Hepatocyte (in vitro differentiated cells): ENCODE results near the gene HMGXB3. TPM values are rescaled to one million over a fixed set of nuclear protein-coding genes. Genes with fewer than 3 reads are reported as not detected.

Experiments
- DNase-seq: peaks from one replicate; pipeline ENCODE4 v3.0.0-alpha.2; 2016; ENCODE audit warnings: low spot score
- H2AFZ ChIP-seq: fragments of 200-600 bp; sonication (generic); 2 replicates; pipeline ENCODE4 v1.6.0; 2016; ENCODE audit warnings: antibody characterized with exemption, mild to moderate bottlenecking
- H3K27ac ChIP-seq: fragments of 200-600 bp; sonication (generic); 2 replicates; pipeline ENCODE4 v1.5.1; 2016; ENCODE audit warnings: mild to moderate bottlenecking
- H3K27me3 ChIP-seq: fragments of 200-600 bp; sonication (generic); 2 replicates; pipeline ENCODE4 v1.6.1; 2016
- H3K36me3 ChIP-seq: fragments of 200-600 bp; sonication (generic); replicated peaks from 2 replicates; pipeline ENCODE4 v1.5.1; 2016; ENCODE audit warnings: low read depth; ENCODE audit not compliant: insufficient read depth
- H3K4me1 ChIP-seq: fragments of 200-600 bp; sonication (generic); 2 replicates; pipeline ENCODE4 v1.5.1; 2016; ENCODE audit warnings: mild to moderate bottlenecking, moderate library complexity; ENCODE audit not compliant: insufficient read depth
- H3K4me2 ChIP-seq: fragments of 200-600 bp; sonication (generic); 2 replicates; pipeline ENCODE4 v1.6.0; 2016
- H3K4me3 ChIP-seq: fragments of 200-600 bp; sonication (generic); 2 replicates; pipeline ENCODE4 v1.5.1; 2016; ENCODE audit warnings: mild to moderate bottlenecking
- H3K79me2 ChIP-seq: fragments of 200-600 bp; sonication (generic); 2 replicates; pipeline ENCODE4 v1.6.0; 2017; ENCODE audit warnings: mild to moderate bottlenecking
- H3K9me2 ChIP-seq: fragments of 200-600 bp; sonication (generic); replicated peaks from 2 replicates; pipeline ENCODE4 v1.6.0; 2017; ENCODE audit warnings: mild to moderate bottlenecking; ENCODE audit not compliant: insufficient read depth
- H3K9me3 ChIP-seq: fragments of 200-600 bp; sonication (generic); 2 replicates; pipeline ENCODE4 v1.5.1; 2016; ENCODE audit warnings: low read depth, mild to moderate bottlenecking
- H4K20me1 ChIP-seq: fragments of 200-600 bp; sonication (generic); 2 replicates; pipeline ENCODE4 v1.6.0; 2016; ENCODE audit warnings: mild to moderate bottlenecking; ENCODE audit not compliant: insufficient read depth, poor library complexity, severe bottlenecking
- CTCF ChIP-seq: fragments of 200-600 bp; sonication (generic); IDR thresholded peaks from 2 replicates; pipeline ENCODE4 v1.5.1; 2016; ENCODE audit warnings: antibody characterized with exemption, mild to moderate bottlenecking; ENCODE audit not compliant: poor library complexity
- EZH2 ChIP-seq: fragments of 200-600 bp; sonication (generic); IDR thresholded peaks from 2 replicates; pipeline ENCODE4 v1.6.1; 2016; ENCODE audit warnings: antibody characterized with exemption, mild to moderate bottlenecking, borderline replicate concordance
- EZH2phosphoT487 ChIP-seq: fragments of 200-600 bp; sonication (generic); IDR thresholded peaks from one replicate; pipeline ENCODE4 v1.6.1; 2018; ENCODE audit warnings: antibody characterized with exemption, mild to moderate bottlenecking, low read depth, moderate library complexity; ENCODE audit not compliant: unreplicated experiment, severe bottlenecking
- WGBS: methylation state at CpG from one replicate; pipeline ENCODE4 v1.1.6; 2016; ENCODE audit warnings: low lambda C conversion rate; ENCODE audit errors: missing lambda C conversion rate; 5-methylcytosine and 5-hydroxymethylcytosine counted together
- polyA plus RNA-seq: library from polyadenylated mRNA; unstranded; fragments of >200 nt; fragmentation: Nextera tagmentation; extraction: Ambion mirVana; gene quantifications from 2 replicates; pipeline ENCODE4 v1.2.1, GENCODE V29; 2016
- total RNA-seq: library from RNA; depleted of rRNA; stranded (reverse); fragments of >200 nt; gene quantifications from 2 replicates; pipeline ENCODE4 v1.2.3, GENCODE V29; 2014

Gene HMGXB3
- total and polyA plus RNA-seq, 2 experiments from 2014 or later: 24.6 to 47.5 TPM

DNA sequence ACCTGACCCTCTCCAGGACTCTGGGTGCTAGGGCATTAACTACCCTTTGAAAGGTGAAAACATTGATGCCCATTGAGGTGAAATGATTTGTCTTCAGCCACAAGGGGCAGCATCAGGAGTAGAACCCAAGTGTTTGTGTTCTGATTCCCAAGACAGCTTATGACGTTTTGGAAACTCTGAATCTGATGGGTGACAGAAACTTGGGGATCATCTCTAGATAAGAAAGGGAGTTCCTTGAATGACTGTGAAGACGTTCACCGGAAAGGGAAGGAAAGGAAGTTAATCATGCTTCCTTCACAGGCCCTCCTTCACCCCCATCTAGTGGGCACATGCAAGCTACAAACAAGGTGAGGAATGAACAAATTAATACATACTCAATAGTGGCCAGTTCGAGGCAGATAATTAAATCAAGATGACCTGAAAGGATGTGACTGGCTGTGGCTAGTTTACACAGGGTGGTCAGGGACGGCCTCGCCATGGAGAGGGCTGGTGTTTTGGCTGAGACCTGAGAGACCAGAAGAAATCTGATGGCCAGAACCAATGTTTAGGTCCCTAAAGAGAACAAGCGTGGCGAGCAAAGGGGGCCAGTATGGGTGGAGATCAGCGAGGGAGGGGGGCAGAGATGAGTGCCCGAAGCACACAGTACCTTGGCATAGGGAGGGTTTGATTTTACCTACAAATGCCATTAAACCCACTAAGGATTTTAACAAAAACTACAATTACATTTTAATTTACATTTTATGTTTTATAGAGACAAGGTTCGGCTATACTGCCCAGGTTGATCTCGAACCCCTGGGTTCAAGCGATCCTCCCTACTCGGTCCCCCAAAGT, 40.9 kb upstream of the HMGXB3 start:
- H3K9me2 ChIP-seq: no peaks in the 10 kb centered on the region
- peaks cover 35% of the 10 kb centered on the region for H3K79me2 ChIP-seq
- peaks cover 9% of the 10 kb centered on the region for H3K4me1 ChIP-seq
- TF ChIP-seq CTCF (peak; percentile 55), EZH2 (no peak)
- no peaks in the 10 kb centered on the region for H3K27me3 ChIP-seq
- no peaks in the 10 kb centered on the region for H3K9me3 ChIP-seq
- H3K4me2 ChIP-seq: peak overlapping the region; percentile 74
- H2AFZ ChIP-seq: peak overlapping the region; percentile 22
- no peaks in the 10 kb centered on the region for H3K36me3 ChIP-seq
- no peaks in the 10 kb centered on the region for H4K20me1 ChIP-seq
- peak overlapping the region; percentile 96 for H3K27ac ChIP-seq
- peak; percentile 73 for DNase-seq
- H3K4me3 ChIP-seq: peak overlapping the region; percentile 14
- WGBS: 42% methylated on average over 14 of the region's 14 CpGs

DNA sequence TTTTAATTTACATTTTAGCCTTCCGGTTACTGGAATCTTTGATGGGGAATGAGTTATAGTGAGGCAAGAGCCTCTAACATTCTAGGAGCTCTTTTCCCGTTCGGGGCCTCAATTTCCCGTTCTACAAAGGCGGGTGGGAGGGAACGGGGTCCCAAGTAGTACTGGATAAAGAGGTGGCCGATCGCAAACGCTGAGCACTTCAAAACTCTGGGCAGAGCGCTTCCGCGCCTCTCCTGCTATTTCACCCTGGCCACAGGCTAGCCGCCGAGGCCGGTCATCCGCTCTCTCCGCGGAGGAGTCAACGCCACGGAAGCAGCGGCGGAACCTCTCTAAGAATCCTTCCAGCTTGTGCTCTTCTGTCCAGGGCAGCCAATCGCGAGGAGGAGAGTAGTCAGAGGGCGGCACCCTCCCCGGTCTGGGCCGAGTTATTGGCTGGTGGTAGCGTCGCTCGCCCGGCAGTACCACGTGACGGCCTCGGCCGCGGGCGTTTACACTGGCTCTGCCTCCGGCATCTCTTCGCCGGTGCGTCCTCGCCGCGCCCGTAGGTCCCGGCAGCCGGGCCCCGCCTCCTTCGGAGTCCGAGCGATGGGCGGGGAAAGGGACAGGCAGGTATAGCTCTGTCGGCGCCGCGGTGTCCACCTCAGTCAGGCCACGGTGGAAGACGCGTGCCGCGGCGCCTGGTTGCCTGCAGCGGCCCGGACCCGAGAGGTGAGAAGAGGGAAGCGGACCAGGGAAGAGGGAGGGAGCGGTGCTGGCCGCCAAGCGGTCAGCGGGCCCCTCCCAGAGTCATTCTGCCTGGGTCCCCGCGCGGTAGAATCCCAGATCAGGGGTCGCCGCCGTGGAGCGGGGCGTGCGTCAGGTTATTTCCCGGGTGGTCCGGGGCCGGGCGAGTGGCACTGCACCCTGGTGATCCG, 40.0 kb upstream of the HMGXB3 start, which contains the start of gene SLC26A2:
TSS of gene SLC26A2 (plus strand) at position 487 of the 914 bp plus-strand sequence. CDS start 16,895 bp downstream, outside the sequence.
- Histone ChIP-seq H3K79me2 (peaks cover 44% of the 10 kb centered on the region), H3K27me3 (no peaks in the 10 kb centered on the region), H3K4me2 (peak within 1 kb of the TSS; percentile 92), H3K9me2 (no peaks in the 10 kb centered on the region), H2AFZ (peak within 1 kb of the TSS; percentile 22), H3K4me1 (peaks cover 10% of the 10 kb centered on the region), H3K27ac (peak within 1 kb of the TSS; percentile 96), H3K9me3 (no peaks in the 10 kb centered on the region), H3K36me3 (no peaks in the 10 kb centered on the region), H4K20me1 (peaks cover under 1% of the 10 kb centered on the region), H3K4me3 (peak within 1 kb of the TSS; percentile 48)
- TF ChIP-seq EZH2 (no peak), EZH2phosphoT487 (no peak), CTCF (no peak)
- DNase-seq: peak; percentile 98
- WGBS: under 1% methylated on average over 83 of the region's 84 CpGs

DNA sequence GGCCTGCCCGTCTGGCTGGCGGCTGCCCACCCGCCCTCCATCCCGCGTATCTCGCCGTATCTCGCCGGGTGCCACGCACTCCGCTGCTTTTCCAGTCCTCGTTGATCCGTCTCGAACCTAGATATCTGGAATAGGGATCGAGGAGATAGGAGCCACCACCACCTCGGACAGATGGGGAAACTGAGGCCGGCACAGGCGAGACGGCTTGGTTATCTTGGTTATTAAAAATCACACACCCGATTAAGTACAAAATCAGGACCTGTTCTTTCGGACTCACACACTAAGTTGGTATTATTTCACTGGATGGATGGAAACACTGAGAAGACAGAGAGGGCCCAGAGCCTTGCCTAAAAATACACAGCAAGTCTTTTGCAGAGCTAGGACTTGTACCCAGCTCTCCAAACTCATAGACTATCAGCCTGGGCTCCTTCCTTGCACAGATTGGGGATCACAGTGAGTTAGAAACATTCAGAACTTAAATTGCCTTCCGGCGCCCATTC, 39.3 kb upstream of the HMGXB3 start:
- TF ChIP-seq EZH2phosphoT487: no peak
- no peak for TF ChIP-seq CTCF
- no peak for TF ChIP-seq EZH2
- 15% methylated on average over 19 of the region's 23 CpGs for WGBS
- Histone ChIP-seq H3K36me3 (no peaks in the 10 kb centered on the region), H2AFZ (peak overlapping the region; percentile 22), H3K4me2 (peak overlapping the region; percentile 92), H3K79me2 (peaks cover 51% of the 10 kb centered on the region), H4K20me1 (peaks cover 6% of the 10 kb centered on the region), H3K9me2 (no peaks in the 10 kb centered on the region), H3K27ac (peak overlapping the region; percentile 78), H3K4me1 (peaks cover 17% of the 10 kb centered on the region), H3K9me3 (no peaks in the 10 kb centered on the region), H3K27me3 (no peaks in the 10 kb centered on the region), H3K4me3 (peak overlapping the region; percentile 48)
- DNase-seq: no peak
